Mesendoderm (in vitro differentiated cells): ENCODE data around the gene HECTD1.

Source experiments
- DNase-seq: peaks from one replicate; pipeline ENCODE4 v3.0.0; 2013
- H2AK5ac ChIP-seq: 2 replicates; pipeline ENCODE4 v1.6.1; 2013; ENCODE audit warnings: low read length, inconsistent platforms
- H2BK120ac ChIP-seq: 2 replicates; pipeline ENCODE4 v1.6.1; 2013; ENCODE audit warnings: low read depth, mild to moderate bottlenecking, low read length, moderate library complexity, mixed read lengths
- H2BK15ac ChIP-seq: replicated peaks from 2 replicates; pipeline ENCODE4 v1.6.1; 2013; ENCODE audit warnings: low read depth, mild to moderate bottlenecking, moderate library complexity
- H2BK5ac ChIP-seq: 2 replicates; pipeline ENCODE4 v1.6.1; 2013; ENCODE audit warnings: low read length, inconsistent platforms
- H3K18ac ChIP-seq: 2 replicates; pipeline ENCODE4 v1.6.1; 2013; ENCODE audit warnings: mild to moderate bottlenecking, low read length, mixed read lengths
- H3K23ac ChIP-seq: one replicate; pipeline ENCODE4 v1.6.1; 2013; ENCODE audit warnings: low read length
- H3K27ac ChIP-seq: 2 replicates; pipeline ENCODE4 v1.5.1; 2013; ENCODE audit warnings: low read depth, mild to moderate bottlenecking, inconsistent platforms, low read length, moderate library complexity
- H3K27me3 ChIP-seq: 2 replicates; pipeline ENCODE4 v1.6.1; 2013; ENCODE audit warnings: low read length, control low read depth, mild to moderate bottlenecking, inconsistent platforms; ENCODE audit not compliant: insufficient read depth, poor library complexity
- H3K36me3 ChIP-seq: 2 replicates; pipeline ENCODE4 v1.6.1; 2013; ENCODE audit warnings: low read length, inconsistent platforms; ENCODE audit not compliant: control insufficient read depth, insufficient read depth
- H3K4ac ChIP-seq: one replicate; pipeline ENCODE4 v1.6.1; 2013; ENCODE audit warnings: low read depth, mild to moderate bottlenecking, low read length, moderate library complexity
- H3K4me1 ChIP-seq: 2 replicates; pipeline ENCODE4 v1.6.1; 2013; ENCODE audit warnings: low read depth, low read length, inconsistent platforms; ENCODE audit not compliant: control insufficient read depth
- H3K4me2 ChIP-seq: 2 replicates; pipeline ENCODE4 v1.6.1; 2013; ENCODE audit warnings: low read length
- H3K4me3 ChIP-seq: 2 replicates; pipeline ENCODE4 v1.5.1; 2013; ENCODE audit warnings: mild to moderate bottlenecking, low read length
- H3K56ac ChIP-seq: one replicate; pipeline ENCODE4 v1.6.1; 2013; ENCODE audit warnings: low read length
- H3K79me1 ChIP-seq: 2 replicates; pipeline ENCODE4 v1.6.1; 2013; ENCODE audit warnings: low read length, inconsistent platforms
- H3K79me2 ChIP-seq: 2 replicates; pipeline ENCODE4 v1.6.1; 2013; ENCODE audit warnings: mild to moderate bottlenecking, low read length; ENCODE audit not compliant: control insufficient read depth, insufficient read depth
- H3K9ac ChIP-seq: 2 replicates; pipeline ENCODE4 v1.6.1; 2013; ENCODE audit warnings: low read length, inconsistent platforms
- H4K5ac ChIP-seq: one replicate; pipeline ENCODE4 v1.6.1; 2013; ENCODE audit warnings: low read length
- H4K8ac ChIP-seq: one replicate; pipeline ENCODE4 v1.6.1; 2013; ENCODE audit warnings: low read depth, mild to moderate bottlenecking, control low read depth, low read length, moderate library complexity
- WGBS: extraction: QIAGEN DNeasy Blood & Tissue Kit; methylation state at CpG from one replicate; pipeline ENCODE4 v1.1.7; 2013; ENCODE audit warnings: low lambda C conversion rate, missing lambda C conversion rate; ENCODE audit not compliant: insufficient coverage; ENCODE audit errors: extremely low coverage; 5-methylcytosine and 5-hydroxymethylcytosine counted together

HECTD1 gene

DNA sequence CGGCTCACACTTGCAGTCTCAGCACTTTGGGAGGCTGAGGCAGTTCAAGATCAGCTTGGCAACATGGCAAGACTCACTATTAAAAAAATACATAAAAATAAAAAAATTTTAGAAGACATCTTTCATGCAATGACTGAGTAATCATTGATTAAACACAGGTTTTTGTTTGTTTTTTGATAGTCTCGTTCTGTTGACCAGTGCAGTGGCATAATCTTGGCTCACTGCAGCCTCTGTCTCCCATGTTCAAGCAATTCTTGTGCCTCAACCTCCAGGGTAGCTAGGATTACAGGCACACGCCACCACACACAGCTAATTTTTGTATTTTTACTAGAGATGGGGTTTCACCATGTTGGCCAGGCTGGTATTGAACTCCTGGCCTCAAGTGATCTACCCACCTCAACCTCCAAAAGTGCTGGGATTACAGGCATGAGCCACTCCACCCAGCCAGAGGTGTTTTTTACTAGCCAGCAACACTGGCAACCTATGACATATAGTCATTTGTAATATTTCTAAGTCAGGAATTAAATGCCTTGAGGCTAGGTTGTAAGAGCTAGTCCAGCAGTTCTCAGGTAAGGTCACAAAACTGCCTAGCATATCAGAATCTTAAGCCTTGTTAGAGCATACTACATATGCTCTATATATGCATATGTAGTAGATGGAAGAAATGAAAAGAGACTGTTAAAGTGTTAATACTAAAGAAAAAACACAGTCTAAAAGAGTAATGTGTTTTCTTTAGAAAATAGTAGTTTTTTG lies 27.1 kb downstream of the HECTD1 start:
- H3K27me3 ChIP-seq = no peaks in the 10 kb centered on the region
- no peak overlapping the region for H4K8ac ChIP-seq
- H4K5ac ChIP-seq = no peak overlapping the region
- no peak overlapping the region for H3K4me2 ChIP-seq
- no peak overlapping the region for H3K23ac ChIP-seq
- no peak overlapping the region for H2BK15ac ChIP-seq
- DNase-seq = no peak
- H3K79me2 ChIP-seq = peaks cover 2% of the 10 kb centered on the region
- no peak overlapping the region for H3K4ac ChIP-seq
- H2BK5ac ChIP-seq = no peak overlapping the region
- H3K36me3 ChIP-seq = peaks cover 2% of the 10 kb centered on the region
- no peak overlapping the region for H3K9ac ChIP-seq
- no peak overlapping the region for H3K56ac ChIP-seq
- no peak overlapping the region for H3K4me3 ChIP-seq
- no peak overlapping the region for H3K18ac ChIP-seq
- no CpG with 5 or more reads among the region's 3 CpGs for whole genome bisulfite sequencing
- H2AK5ac ChIP-seq = no peak overlapping the region
- H3K27ac ChIP-seq = no peak overlapping the region
- H2BK120ac ChIP-seq = no peak overlapping the region
- H3K79me1 ChIP-seq = peaks cover 2% of the 10 kb centered on the region
- H3K4me1 ChIP-seq = no peaks in the 10 kb centered on the region

DNA sequence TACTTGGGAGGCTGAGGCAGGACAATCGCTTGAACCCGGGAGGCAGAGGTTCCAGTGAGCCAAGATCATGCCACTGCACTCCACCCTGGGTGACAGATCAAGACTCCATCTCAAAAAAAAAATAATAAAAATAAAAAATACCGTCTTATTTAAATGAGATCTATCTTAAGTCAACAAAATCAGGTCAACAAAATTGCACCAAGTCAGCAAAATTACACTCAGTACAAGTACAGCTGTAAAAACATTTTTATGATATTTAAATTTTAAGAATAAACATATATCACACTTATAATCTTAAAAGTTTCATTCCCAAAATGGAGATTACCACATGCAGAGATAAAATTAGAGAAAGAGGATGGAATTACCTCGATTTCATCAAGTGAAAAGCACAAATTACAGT lies 33.2 kb downstream of the HECTD1 start:
- Histone ChIP-seq H3K27me3 (no peaks in the 10 kb centered on the region), H2BK15ac (no peak overlapping the region), H2BK5ac (no peak overlapping the region), H3K9ac (no peak overlapping the region), H3K4me1 (no peaks in the 10 kb centered on the region), H3K56ac (no peak overlapping the region), H4K8ac (no peak overlapping the region), H3K18ac (no peak overlapping the region), H3K23ac (no peak overlapping the region), H3K27ac (no peak overlapping the region), H3K79me1 (peaks cover 2% of the 10 kb centered on the region), H3K4me3 (no peak overlapping the region), H3K4me2 (no peak overlapping the region), H3K79me2 (no peaks in the 10 kb centered on the region), H2BK120ac (no peak overlapping the region), H4K5ac (no peak overlapping the region), H3K36me3 (peaks cover 4% of the 10 kb centered on the region), H2AK5ac (no peak overlapping the region), H3K4ac (no peak overlapping the region)
- DNase-seq = no peak
- WGBS = no CpG with 5 or more reads among the region's 4 CpGs

DNA sequence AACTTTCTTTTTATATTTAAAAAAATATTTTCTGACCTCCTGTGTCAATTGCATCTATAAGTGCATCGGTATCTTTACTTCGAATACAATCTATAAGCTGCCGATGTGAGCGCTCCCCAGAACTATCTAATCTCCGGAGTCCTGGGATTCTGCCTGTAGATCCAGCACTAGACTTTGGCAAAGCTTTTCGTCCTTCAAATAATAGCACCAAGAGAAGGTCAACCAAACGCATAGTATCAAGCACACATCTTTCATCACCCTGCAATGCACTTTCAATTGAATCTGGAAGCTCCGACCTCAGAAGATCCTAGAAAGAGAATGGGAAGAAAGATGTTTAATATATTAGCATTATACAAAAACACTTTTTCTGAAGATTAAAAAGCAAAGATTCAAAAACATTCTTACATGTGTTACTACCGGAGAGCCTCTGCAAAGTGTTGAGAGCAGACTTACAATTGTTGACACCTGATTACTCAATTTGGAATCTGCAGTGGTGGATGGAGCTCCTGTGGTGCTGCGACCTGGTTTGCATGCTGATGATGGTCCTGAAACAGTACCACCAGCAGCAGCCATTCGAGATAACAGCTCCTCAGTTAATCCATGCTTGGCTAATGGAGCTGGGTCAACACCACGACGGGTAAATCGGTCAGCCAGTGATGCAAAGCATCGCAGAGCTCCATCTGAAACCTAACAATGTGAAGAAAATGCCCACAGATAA lies 34.3 kb downstream of the HECTD1 start:
- H3K4me1 ChIP-seq = no peaks in the 10 kb centered on the region
- no peak overlapping the region for H2BK15ac ChIP-seq
- H2BK5ac ChIP-seq = no peak overlapping the region
- no peak overlapping the region for H3K4me2 ChIP-seq
- no peak overlapping the region for H3K4ac ChIP-seq
- no peak overlapping the region for H4K5ac ChIP-seq
- H3K9ac ChIP-seq = no peak overlapping the region
- WGBS = no CpG with 5 or more reads among the region's 15 CpGs
- no peak overlapping the region for H3K27ac ChIP-seq
- H2BK120ac ChIP-seq = no peak overlapping the region
- H2AK5ac ChIP-seq = no peak overlapping the region
- H3K23ac ChIP-seq = no peak overlapping the region
- no peaks in the 10 kb centered on the region for H3K27me3 ChIP-seq
- H4K8ac ChIP-seq = no peak overlapping the region
- no peak overlapping the region for H3K4me3 ChIP-seq
- no peak overlapping the region for H3K18ac ChIP-seq
- no peak overlapping the region for H3K56ac ChIP-seq
- H3K36me3 ChIP-seq = peaks cover 4% of the 10 kb centered on the region
- no peaks in the 10 kb centered on the region for H3K79me2 ChIP-seq
- peak; percentile 62 for DNase-seq
- peaks cover 2% of the 10 kb centered on the region for H3K79me1 ChIP-seq

DNA sequence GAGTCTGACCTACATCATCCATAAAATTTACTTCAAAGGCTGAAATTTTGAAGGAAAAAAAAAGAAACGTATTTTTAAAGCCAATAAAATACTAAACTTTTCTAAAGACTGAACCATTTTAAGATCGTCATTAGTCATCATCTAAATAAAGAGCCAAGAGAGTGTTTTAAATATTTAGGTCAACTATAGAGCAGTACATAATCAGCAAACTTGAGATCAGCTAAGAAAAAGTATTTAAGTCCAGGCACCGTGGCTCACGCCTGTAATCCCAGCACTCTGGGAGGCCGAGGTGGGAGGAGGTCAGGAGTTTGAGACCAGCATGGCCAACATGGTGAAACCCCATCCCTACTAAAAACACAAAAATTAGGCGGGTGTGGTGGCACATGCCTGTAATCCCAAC lies 35.5 kb downstream of the HECTD1 start:
- Histone ChIP-seq H4K5ac (no peak overlapping the region), H3K4me1 (no peaks in the 10 kb centered on the region), H3K4ac (no peak overlapping the region), H3K56ac (no peak overlapping the region), H2BK15ac (no peak overlapping the region), H3K79me2 (no peaks in the 10 kb centered on the region), H3K27ac (no peak overlapping the region), H4K8ac (no peak overlapping the region), H2BK5ac (no peak overlapping the region), H3K79me1 (no peaks in the 10 kb centered on the region), H3K36me3 (peaks cover 2% of the 10 kb centered on the region), H3K9ac (no peak overlapping the region), H3K4me3 (no peak overlapping the region), H3K4me2 (no peak overlapping the region), H3K23ac (no peak overlapping the region), H2BK120ac (no peak overlapping the region), H3K27me3 (no peaks in the 10 kb centered on the region), H2AK5ac (no peak overlapping the region), H3K18ac (no peak overlapping the region)
- WGBS = no CpG with 5 or more reads among the region's 6 CpGs
- no peak for DNase-seq

DNA sequence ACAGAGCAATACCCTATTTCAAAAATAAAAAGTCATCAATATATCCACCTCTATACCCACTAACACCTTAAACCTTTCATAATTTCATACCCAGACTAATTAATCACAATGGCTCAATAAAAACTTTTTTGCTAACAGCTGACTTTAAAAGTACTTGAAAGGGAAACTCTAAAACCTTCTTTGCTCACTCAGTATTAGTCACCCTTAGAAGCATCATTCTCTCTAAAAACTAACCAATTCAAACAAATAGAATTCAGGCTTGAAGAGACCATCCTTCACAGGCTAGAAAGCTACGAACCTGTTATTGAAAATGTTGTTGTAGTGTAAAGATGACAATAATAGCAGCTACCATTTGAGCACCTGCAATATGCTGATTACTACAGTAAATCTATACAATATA lies 37.2 kb downstream of the HECTD1 start:
- no peak overlapping the region for H3K27ac ChIP-seq
- no peak overlapping the region for H4K5ac ChIP-seq
- H3K79me2 ChIP-seq = no peaks in the 10 kb centered on the region
- H3K4me1 ChIP-seq = no peaks in the 10 kb centered on the region
- H2AK5ac ChIP-seq = no peak overlapping the region
- no peak overlapping the region for H3K18ac ChIP-seq
- H3K56ac ChIP-seq = no peak overlapping the region
- WGBS = no CpG with 5 or more reads among the region's 1 CpG
- H3K9ac ChIP-seq = no peak overlapping the region
- H2BK120ac ChIP-seq = no peak overlapping the region
- H3K4ac ChIP-seq = no peak overlapping the region
- DNase-seq = no peak
- H3K4me3 ChIP-seq = no peak overlapping the region
- H4K8ac ChIP-seq = no peak overlapping the region
- H3K23ac ChIP-seq = no peak overlapping the region
- no peaks in the 10 kb centered on the region for H3K79me1 ChIP-seq
- no peak overlapping the region for H2BK15ac ChIP-seq
- no peak overlapping the region for H2BK5ac ChIP-seq
- no peak overlapping the region for H3K4me2 ChIP-seq
- peaks cover 2% of the 10 kb centered on the region for H3K36me3 ChIP-seq
- no peaks in the 10 kb centered on the region for H3K27me3 ChIP-seq
